AG04450 (cell line): ENCODE results near the gene CLDN3. TPM values are rescaled to one million over a fixed set of nuclear protein-coding genes. Genes with fewer than 3 reads are reported as not detected.

Source experiments
- CTCF ChIA-PET: fragments of 300-600, 350-600 bp; formaldehyde crosslinking; extraction: SDS; loops from one replicate; lab custom pipeline; 2022; ENCODE audit warnings: antibody characterized with exemption, inconsistent platforms; lab: Charles Lee
- POLR2A ChIA-PET: fragments of 350-600 bp; formaldehyde crosslinking; extraction: SDS; loops from one replicate; lab custom pipeline; 2021; ENCODE audit warnings: antibody characterized with exemption, inconsistent platforms; lab: Yijun Ruan, JAX
- DNase-seq: peaks from one replicate; pipeline ENCODE4 v3.0.0-alpha.2; 2011; ENCODE audit warnings: low read depth, low spot score
- H3K27ac ChIP-seq: one replicate; pipeline ENCODE4 v1.5.1; 2012; ENCODE audit warnings: low read depth, low read length, control low read depth
- H3K27me3 ChIP-seq: one replicate; pipeline ENCODE4 v1.6.0; 2012; ENCODE audit warnings: low read length; ENCODE audit not compliant: control insufficient read depth, insufficient read depth
- H3K4me3 ChIP-seq: 2 replicates; pipeline ENCODE4 v1.5.1; 2011; ENCODE audit warnings: mild to moderate bottlenecking, low read depth, low read length, control low read depth
- H3K9me3 ChIP-seq: 2 replicates; pipeline ENCODE4 v1.5.1; 2012; ENCODE audit warnings: low read length; ENCODE audit not compliant: control insufficient read depth, insufficient read depth
- CTCF ChIP-seq: IDR thresholded peaks from 2 replicates; pipeline ENCODE4 v1.5.1; 2011; ENCODE audit warnings: low read depth, low read length, control low read depth, inconsistent platforms
- polyA plus RNA-seq: library from polyadenylated mRNA; depleted of rRNA; stranded (reverse); fragments of >200 nt; gene quantifications from 2 replicates; pipeline ENCODE4 v1.2.3, GENCODE V29; 2011

CLDN3 gene
- polyA plus RNA-seq, 1 experiment, result not detected

GRCh38 chr7:73739387-73739767, 30.7 kb downstream of the CLDN3 start:
- Histone ChIP-seq H3K4me3 (peak overlapping the region; percentile 89), H3K27me3 (no peaks in the 10 kb centered on the region), H3K27ac (no peak overlapping the region), H3K9me3 (no peaks in the 10 kb centered on the region; the same call in 1 of the 2 replicates)
- no peak for DNase-seq
- no peak for TF ChIP-seq CTCF
- ChIA-PET CTCF (interaction anchor here (0.7 to 2.2 kb wide), 3 partner anchors 14 to 115 kb away, joined by 3 to 16 read pairs (median 9); no protein-coding TSS in a partner anchor), POLR2A (interaction anchor here (1.1 to 1.5 kb wide), 2 partner anchors 17 to 111 kb away, joined by 3 to 12 read pairs; no protein-coding TSS in a partner anchor)

DNA sequence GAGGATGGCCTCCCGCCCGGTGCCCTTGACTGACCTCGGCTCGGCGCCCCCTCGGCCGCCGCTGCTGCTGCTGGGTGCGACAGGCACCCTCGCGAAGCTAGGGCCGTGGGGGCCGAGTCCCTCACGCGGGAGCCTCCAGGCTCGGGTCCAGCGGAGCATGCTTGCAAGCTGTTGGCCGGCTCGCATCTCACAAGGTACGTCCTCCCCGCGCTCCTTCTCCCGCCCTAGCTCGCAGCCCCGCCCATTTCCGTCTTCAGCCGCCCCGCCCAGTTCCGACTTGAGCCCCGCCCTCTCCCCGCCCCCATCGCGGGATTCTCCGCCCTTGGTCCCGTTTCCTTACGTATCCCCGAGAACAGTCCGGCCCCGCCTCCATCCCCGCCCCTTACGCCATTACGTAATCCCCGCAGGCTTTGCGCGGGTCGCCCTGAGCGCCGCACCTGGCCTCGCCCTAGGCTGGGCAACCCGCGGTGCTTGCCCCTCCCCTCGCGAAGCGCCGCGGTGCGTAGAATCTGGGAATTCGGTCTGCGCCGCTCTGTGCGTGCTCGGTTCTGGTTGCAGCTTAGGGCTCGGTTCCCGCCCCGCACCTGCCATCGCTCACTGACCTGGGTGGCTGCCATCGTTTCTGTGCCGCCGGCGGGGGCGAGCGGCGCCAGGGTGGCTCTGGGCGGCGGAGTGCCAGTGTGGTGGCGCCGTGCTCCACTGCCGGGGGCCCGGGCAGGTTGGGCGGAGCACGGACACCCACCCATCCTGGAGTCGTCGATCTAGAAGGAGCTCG, 31.3 kb downstream of the CLDN3 start, which contains the start of gene ABHD11:
Gene ABHD11 (minus strand): TSS at position 191 of the 775 bp plus-strand sequence. CDS start 32 bp downstream, at position 159.
- CTCF ChIA-PET, result interaction anchor here (0.5 to 2.2 kb wide), 7 partner anchors 13 to 273 kb away, joined by 3 to 16 read pairs (median 5); no protein-coding TSS in a partner anchor
- H3K4me3 ChIP-seq, result peak within 1 kb of the TSS; percentile 89
- TF ChIP-seq CTCF, result no peak
- no peaks in the 10 kb centered on the region; the same call in 1 of the 2 replicates for H3K9me3 ChIP-seq
- POLR2A ChIA-PET, result interaction anchor here (0.5 to 1.5 kb wide), 6 partner anchors 10 to 124 kb away, joined by 3 to 12 read pairs (median 4); no protein-coding TSS in a partner anchor
- DNase-seq, result peak; percentile 92
- H3K27me3 ChIP-seq, result no peaks in the 10 kb centered on the region
- H3K27ac ChIP-seq, result peak within 1 kb of the TSS; percentile 31

DNA sequence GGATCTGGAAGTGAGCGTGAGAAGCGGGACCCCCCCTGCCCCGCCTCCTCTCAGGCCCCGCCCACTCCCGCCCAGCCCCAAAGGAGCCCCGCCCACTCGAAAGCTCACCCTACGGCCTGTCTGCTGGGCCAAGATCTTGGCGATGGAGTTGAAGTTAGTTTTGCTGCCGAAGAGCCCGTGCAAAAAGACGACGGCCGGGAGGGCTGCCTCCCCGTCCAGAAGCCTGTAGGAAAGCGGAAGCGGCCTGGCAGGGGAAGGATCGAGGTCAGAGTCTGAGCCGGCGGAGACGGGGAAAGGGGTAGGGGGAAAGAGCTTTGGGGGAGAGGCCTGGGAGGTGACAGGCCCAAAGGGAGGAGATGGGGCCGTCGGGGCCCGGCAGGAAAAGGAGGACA, 31.9 kb downstream of the CLDN3 start:
- no peaks in the 10 kb centered on the region for H3K27me3 ChIP-seq
- CTCF ChIA-PET, result interaction anchor here (0.6 to 2.2 kb wide), 5 partner anchors 12 to 274 kb away, joined by 3 to 16 read pairs (median 9); no protein-coding TSS in a partner anchor
- H3K9me3 ChIP-seq, result no peaks in the 10 kb centered on the region; the same call in 1 of the 2 replicates
- DNase-seq, result no peak
- POLR2A ChIA-PET, result interaction anchor here (0.5 to 1.5 kb wide), 5 partner anchors 10 to 125 kb away, joined by 3 to 10 read pairs (median 3); no protein-coding TSS in a partner anchor
- no peak for TF ChIP-seq CTCF
- peak overlapping the region; percentile 31 for H3K27ac ChIP-seq
- peak overlapping the region; percentile 89 for H3K4me3 ChIP-seq

- CTCF ChIA-PET, result interaction anchor here (0.6 to 2.2 kb wide), 5 partner anchors 12 to 130 kb away, joined by 3 to 16 read pairs (median 5); no protein-coding TSS in a partner anchor
- H3K9me3 ChIP-seq, result no peaks in the 10 kb centered on the region; the same call in 1 of the 2 replicates
- no peak for TF ChIP-seq CTCF
- POLR2A ChIA-PET, result no interaction called here
- no peak for DNase-seq
- peak overlapping the region; percentile 89 for H3K4me3 ChIP-seq
- no peaks in the 10 kb centered on the region for H3K27me3 ChIP-seq
- peak overlapping the region; percentile 31 for H3K27ac ChIP-seq
These were observed 32.4 kb downstream of the CLDN3 start for GRCh38 chr7:73737491-73738219.
